Suprapubic skin (tissue), 3 donors: ENCODE data around the gene CNTNAP1.

ENCODE experiments used
- EP300 ChIP-seq: sonication (generic); formaldehyde crosslinking; IDR thresholded peaks from one replicate; pipeline ENCODE4 v1.6.1; 2017; ENCODE audit warnings: antibody characterized with exemption
- TF ChIP-seq, protein P1 (sequence below), 2 donors: fragments of 200-600 bp in 1 of 2; fragments of 450-650 bp in 1 of 2; sonication (generic) in 1 of 2; IDR thresholded peaks; one replicate each; pipeline ENCODE4 v1.5.1; 2016 to 2019; ENCODE audit warnings: antibody characterized with exemption in 2 of 2, mild to moderate bottlenecking in 1 of 2, moderate library complexity in 1 of 2

DNA sequence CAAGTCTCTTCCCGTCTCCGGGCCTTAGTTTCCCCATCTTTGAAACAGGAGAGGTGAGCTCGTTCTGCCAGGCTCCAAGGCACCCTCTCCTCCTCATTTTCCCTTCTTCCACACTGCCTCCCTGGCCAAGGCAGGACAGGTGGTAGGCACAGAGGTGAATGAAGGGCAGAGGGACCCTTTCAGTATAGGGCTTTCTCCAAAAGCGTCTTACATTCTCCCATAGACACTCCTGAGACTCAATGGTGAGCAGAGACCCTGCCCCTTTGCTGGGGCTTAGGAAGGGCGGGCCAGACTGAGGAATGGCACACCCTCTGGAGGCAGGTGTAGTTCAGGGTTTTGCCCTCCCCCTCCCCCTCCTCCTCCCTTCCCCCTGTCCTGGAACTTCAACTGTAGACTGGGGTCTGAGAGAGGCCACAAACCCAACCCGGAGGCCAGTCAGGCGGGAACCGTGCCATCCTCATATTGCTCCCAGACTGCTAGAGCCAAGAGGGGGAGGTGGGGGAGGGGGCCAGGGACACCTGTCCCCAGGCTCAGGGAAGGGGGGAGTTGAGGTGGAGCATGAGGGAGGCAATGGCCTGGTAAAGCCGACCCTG, 7.5 kb upstream of the CNTNAP1 start:
- TF ChIP-seq, protein P1, sequence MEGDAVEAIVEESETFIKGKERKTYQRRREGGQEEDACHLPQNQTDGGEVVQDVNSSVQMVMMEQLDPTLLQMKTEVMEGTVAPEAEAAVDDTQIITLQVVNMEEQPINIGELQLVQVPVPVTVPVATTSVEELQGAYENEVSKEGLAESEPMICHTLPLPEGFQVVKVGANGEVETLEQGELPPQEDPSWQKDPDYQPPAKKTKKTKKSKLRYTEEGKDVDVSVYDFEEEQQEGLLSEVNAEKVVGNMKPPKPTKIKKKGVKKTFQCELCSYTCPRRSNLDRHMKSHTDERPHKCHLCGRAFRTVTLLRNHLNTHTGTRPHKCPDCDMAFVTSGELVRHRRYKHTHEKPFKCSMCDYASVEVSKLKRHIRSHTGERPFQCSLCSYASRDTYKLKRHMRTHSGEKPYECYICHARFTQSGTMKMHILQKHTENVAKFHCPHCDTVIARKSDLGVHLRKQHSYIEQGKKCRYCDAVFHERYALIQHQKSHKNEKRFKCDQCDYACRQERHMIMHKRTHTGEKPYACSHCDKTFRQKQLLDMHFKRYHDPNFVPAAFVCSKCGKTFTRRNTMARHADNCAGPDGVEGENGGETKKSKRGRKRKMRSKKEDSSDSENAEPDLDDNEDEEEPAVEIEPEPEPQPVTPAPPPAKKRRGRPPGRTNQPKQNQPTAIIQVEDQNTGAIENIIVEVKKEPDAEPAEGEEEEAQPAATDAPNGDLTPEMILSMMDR (IDR thresholded peaks at IDR 0.05) = no peak
- TF ChIP-seq EP300 = no peak
